Amniotic epithelial cell (primary cell): ENCODE data around the gene MINDY4.

ENCODE experiments used
- DNase-seq: peaks from one replicate; pipeline ENCODE4 v3.0.0-alpha.2; 2010; ENCODE audit warnings: low read depth

The MINDY4 gene

DNA sequence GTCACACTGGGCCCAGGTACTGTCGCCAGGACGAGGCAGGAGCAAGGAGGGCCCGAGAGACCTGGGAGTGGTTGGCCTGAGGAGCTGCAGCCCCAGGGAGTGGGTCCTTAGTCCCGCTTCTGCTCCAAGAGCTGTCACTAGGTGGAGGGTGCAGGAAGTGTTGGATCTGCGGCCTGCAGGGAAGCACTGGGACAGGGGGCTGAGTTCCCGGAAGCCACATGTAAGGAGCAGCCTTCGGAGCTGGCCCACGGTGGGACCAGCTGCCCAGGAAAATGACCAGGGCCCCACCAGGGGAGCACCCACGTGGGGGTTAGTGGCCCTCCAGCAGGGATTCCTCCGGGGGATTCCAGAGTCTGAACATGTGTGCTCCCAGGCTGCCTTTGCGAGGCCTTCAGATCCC is 131.2 kb downstream of the MINDY4 start:
- DNase-seq = no peak

DNA sequence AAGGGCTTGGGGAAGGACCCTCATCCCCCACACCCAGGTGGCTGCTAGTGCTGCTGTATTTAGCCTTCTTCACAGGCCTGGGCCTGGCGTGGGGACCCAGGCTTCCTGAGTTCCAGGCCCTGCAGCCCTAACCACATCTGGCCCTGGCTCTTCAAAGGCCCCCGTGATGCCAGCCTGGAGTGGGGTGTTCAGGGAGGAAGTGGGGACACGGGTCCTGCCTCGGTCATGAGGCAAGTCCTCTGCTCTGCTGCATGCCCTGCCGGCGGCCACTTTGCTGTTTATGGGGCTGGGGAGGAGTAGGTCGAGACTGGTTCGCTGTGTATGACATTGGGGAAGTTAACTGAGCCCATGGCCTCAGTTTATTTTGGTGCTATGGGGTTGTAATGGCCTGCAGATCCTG is 131.9 kb downstream of the MINDY4 start:
- no peak for DNase-seq

DNA sequence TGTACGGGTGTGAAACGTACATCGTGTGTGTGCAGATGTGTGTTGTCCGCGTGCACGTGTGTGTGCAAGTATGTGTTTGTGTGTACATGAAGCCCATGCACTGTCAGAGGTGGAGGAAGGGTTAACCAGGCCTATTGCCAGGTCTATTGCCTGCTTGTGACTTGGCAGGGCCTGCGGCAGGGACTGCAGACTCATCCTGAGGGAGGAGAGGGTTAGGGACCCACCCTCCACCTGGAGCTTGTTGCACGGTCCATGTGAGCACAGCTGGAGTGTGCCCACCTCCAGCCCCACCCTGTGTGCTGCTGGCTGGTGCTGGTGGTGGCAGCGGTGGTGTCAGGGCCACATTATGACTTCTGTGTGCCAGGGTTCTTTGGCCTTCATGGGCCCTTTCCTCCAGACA is 133.3 kb downstream of the MINDY4 start:
- DNase-seq = no peak

DNA sequence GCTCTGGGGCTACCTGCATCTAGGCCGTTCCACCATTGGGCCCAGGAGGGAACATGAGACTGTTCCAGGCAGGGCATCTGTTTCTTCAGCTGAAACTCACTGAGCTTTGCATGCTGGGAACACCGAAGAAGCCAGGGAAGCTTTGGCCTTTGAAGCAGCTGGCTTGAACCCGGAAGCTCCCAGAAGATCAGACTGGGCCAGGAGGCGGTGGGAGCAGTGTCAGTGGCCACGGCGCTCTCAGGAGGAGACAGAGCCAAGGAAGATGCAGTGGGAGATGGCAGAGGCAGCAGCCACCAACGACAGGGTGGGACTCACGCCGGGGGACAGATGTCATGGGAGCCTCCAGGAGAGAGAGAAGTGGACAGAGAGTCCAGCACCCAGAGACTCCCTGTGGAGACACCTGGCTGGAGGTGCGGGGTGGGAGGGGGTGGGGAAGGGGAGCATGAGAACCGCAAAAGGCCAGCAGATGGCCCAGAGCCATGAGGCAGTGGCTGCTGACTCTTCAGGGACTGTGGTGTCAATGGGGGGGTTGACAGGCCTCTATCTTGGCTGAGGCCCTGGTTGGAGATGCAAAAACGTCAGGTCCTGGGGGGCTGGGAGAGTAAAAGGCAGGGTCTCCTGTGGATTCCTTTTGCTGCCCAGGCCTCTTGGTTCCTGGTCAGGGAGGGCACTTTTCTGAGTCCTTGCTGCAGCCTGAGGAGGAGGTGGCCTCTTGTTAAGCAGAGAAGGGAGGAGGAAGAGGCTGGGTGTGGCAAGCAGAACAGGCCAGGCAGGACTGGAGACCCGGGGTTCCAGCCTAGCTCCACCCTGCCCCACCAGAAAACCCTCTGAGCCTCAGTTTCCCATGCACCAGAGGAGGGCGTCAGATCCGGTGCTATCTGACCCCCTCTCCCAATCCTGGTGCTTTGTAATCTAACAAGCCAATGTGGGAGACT is 134.1 kb downstream of the MINDY4 start:
- no peak for DNase-seq

DNA sequence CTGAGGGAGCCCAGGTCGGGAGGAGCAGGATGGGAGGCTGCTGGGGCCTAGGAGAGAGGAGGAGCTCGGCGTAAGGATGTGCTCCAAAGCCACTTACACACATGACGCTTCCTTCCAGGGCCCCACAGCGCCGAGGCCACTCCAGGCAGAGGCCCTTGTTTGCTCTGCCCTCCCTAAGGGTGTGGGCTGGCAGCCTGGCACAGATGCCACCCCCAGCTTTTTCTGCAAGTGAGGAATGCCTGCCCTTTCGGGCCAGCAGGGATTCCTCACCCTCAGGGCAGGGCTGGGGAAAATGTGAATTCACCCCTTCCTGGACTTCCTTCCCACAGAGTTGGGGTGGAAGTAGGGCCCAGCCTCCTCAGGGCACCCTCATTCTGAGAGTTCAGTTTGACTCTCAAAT is 134.8 kb downstream of the MINDY4 start:
- no peak for DNase-seq

DNA sequence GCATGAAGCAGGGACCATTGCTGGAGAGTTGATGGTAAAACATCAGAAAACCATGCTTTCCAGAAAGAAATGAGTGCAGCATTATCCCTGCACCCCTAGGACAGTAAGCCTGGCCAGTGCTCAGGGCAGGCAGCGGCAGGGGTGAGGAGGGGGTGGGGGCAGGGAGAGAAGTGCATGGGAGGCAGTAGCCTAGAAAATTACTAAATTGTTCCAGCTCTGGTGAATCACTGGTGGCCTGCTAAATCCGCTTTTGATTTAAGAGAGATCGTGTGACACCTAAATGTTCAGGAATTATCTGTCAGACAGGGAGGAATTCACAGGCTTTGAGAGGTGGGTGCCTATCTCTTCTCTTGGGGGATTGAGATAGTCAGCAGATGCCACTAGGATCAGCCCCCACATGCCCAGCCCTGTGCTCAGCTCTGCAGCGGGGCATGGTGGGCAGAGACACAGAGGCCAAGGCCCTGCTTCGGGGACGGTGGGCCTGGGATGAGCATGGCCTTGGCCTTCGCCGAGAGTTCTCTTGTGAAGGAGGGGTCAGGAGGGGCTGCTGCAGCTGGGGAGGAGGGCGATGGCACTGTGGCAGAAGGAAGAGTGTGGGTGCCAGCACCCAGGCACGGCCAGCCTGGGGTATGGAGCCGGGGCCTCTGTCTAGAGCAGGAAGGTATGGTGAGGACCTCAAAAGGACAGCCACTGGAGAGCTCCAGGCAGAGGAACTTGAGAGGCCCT is 135.5 kb downstream of the MINDY4 start:
- DNase-seq = peak; percentile 63

DNA sequence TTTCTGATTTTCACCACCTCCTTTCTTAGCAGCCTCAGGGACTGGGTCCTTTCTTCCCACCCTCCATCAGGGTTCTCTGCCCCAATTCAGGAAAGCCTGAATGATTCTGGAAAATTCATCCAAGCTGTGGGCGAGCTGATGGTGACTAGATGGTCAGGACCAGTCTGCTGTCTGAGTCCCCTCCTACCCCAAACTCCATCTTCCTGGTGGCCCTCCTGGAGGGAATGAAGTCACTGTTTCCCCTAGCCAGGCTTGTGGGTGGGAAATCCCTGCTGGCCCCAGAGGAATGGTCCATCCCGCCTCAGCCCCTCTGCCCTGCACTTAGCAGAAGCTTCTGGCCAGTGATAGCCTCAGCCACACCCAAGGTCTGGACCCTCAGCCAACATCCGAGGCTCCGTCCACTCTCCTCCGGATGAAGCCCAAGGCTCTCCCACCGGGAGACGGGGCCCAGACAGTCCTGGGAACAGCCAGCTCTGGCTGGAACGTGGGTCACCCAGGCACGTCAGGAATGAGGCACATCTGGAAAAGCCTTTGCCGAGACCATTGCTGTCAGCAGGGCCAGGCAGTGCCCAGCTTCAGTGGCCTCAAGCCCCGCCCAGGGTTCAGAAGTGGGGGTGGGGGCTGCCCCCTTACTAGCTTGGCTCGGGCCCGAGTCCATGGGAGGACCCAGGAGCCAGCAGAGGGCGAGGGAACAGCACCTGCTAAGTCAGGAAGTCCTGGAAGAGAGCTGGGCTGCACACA is 136.5 kb downstream of the MINDY4 start:
- no peak for DNase-seq

DNA sequence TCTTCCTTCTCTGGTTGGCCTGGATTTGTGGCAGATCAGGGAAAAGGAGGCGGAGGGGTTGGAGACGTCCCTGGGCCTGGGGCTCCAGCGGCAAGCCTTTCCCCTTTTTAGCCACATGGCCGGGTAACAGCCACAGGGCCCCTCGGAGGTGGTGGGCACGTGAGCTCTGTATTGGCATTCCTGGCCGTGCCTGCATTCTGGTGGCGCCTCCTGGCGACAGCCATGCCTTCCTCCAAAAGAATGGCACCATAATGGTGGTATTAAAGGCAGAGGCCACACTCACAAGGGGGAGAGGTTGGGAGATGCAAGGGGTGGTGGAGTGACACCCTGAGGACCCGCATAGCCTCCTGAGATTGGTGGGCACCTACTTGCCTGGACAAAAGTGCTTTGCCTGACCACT is 137.5 kb downstream of the MINDY4 start:
- DNase-seq = no peak

DNA sequence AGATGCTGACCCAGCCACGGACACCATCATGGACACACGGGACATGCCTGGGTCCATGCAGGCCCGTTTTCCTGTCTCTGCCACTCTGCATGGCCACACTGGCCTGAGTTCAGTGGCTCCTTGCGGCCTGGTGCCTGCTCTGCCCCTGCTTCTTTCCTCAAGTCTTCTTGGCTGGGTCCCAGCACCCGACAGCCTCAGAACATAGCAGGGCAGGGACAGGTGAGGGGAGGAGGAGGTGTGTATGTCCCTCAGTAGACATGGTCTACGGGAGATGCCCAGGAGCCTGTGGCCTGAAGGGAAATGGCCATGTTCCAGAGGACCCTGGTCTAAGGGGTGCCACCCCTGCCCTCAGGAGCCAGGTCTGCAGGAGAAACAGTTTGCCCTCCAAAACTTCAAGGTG is 138.2 kb downstream of the MINDY4 start:
- no peak for DNase-seq

DNA sequence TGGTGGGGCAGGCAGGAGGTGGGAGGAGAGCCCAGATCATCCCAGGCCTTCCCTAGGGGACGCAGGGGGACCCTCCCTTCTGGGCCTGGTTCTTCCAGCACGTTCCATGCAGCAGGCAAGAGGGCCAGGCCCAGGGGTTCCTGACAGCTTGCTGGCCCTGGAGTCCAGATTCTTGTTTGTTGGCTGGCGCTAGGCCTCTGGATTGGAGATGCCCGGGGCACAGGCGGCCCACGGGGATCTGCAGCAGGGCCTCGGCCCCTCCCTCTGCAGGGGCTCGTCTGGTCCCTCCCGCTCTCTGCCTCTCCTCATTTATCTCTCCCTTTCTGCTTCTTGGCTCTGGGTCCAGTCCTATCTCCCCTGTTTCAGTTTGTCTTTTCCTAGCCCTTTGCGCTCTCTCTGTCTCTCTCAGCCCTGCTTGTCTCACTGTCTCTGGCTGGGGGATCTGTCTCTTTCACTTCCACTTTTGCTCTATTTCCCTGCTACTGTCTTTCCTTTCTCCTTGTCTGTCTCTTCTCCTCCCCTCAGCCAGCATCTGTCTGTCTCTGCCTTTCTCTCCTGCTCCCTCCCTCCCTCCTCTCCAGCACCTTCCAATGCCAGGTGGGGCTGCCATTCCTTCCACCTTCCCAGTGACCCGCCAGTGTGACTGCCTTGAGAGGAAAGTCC is 139.3 kb downstream of the MINDY4 start:
- DNase-seq = no peak

DNA sequence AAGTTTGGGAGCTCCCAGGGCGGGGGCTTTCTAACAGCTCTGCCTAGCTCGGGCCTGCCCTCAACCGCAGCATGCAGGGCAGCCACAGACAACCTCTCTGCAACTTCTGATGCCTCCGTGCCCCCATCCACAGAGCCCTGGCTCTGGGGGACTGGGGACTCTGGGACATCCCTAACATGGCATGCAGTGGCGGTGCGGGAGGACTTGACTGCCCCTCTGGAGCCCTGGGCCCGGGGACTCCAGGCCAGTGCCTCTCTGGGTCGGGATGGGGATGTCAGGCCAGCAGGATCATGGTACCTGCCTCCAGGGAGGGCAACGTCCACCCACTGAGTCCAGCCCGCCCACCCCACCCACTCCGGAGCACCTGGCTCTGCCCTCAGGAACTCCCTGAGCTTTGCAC is 139.9 kb downstream of the MINDY4 start:
- DNase-seq = no peak

DNA sequence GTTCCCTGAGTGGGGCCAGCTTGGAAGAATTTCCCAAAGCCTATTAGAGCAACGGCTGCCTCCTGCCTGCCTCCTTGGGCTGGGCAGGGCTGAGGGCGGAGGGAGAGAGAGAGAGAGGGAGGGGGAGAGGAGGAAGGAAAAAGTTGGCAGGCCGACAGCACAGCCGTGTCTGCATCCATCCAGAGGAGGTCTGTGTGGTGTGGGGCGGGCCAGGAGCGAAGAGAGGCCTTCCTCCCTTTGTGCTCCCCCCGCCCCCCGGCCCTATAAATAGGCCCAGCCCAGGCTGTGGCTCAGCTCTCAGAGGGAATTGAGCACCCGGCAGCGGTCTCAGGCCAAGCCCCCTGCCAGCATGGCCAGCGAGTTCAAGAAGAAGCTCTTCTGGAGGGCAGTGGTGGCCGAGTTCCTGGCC is 140.3 kb downstream of the MINDY4 start, which contains the start of gene AQP1:
Gene AQP1, plus strand, starts transcription at position 293 of the 409 bp plus-strand sequence. Its CDS starts 57 bp downstream, at position 350.
- DNase-seq = peak; percentile 61

DNA sequence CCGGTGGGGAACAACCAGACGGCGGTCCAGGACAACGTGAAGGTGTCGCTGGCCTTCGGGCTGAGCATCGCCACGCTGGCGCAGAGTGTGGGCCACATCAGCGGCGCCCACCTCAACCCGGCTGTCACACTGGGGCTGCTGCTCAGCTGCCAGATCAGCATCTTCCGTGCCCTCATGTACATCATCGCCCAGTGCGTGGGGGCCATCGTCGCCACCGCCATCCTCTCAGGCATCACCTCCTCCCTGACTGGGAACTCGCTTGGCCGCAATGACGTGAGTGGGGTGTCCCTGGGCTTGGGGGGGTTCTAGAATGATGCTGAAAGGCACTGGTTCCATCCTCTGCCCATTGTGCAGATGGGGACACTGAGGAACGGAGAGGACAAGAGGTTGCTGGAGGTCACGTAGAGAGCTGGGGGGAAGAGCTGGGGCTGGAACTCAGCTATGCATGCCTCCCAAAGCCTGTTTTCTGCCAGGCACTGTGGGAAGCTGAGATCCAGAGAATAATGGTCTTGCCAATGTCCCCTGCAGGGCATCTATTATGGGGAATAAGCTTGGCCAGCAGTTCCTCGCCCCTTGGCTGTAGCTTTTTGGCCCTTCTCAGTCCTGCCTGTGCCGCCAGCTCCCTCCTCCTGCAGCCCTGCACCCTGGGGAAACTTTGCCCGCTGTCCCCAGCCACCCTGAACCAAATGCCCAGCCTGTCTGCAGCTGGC is 141.0 kb downstream of the MINDY4 start:
- no peak for DNase-seq

DNA sequence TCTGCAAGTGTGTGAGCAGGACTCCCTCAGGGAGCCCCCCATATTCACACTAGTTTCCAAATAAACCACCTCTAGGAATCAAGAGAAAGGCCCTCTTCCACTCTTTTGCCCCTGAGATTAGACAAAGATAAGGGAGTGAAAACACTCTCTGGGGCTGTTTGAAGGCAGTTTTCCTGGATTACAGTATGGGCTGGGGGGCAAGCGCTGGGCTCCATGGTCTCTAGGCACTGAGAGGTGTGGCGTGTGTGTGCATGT is 141.4 kb downstream of the MINDY4 start:
- no peak for DNase-seq

DNA sequence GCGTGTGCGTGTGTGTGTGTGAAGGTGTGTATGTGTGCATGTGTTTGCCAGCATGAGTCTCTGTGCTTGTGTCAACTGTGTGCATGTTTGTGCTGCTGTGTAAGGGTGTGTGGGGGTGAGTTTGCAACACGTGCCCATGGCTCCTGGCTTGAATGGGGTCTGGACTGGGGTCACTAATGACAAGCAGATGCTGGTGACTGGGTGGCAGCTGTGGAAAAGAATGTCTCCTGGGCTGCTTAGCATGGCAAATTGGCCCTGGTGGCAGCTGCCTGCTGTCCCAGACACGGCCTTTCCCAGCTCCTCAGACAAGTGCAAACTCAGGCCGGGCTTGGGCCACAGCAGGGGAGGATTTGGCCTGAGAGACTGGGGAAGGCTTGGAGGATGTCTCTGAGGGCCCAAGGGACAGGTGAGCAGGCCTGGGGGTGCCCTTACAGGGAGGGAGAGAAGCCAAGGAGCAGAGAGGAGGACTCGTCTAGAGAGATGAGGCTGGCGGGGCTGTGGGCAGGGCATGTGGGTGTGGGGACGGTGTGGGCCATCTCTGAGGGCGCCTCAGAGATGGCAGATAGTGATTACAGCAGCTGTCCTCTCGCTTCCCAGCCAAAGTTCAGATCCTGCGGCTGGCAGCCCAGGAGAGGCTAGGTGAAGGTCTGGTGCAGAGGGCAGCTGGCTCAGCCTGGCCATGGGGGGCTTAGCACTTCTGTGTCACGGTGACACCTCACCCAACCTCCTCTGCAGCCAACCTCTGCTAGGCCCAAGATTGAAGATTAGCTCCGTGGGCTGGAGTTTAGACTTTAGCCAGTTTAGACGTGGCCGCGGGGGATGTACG is 142.0 kb downstream of the MINDY4 start:
- DNase-seq = no peak

DNA sequence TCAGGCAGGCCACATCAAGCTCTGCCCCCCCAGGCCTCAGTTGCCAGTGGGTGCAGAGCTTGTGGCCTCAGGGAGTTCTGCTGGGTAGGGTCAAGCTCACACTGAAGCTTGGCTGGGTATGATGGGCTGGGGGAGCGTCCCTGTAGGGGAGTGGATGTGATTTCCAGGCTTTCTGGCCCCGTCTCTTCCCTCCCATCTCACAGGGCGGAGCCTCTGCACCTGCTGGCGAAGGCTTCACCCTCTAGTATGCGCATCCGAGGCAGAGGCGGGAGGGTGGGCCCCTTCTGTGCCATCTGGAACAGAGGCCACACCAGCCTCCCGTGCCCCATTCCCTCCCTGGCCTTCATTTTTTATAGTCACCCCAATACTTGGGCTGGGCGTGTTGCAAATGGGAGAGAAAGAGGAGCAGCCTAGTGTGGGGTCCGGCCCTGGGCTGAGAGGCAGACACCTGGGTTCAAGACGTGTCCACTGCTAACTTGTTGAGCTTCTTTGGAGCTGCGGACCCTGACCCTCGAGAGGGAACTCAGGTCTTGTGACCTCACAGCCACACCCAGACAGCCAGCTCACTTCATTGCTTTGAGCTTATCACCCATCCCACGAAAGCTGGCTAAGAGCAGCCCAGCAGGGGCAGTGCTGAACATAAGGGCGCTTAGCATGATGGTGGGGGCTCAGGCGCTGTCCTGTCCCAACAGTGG is 142.8 kb downstream of the MINDY4 start:
- no peak for DNase-seq

DNA sequence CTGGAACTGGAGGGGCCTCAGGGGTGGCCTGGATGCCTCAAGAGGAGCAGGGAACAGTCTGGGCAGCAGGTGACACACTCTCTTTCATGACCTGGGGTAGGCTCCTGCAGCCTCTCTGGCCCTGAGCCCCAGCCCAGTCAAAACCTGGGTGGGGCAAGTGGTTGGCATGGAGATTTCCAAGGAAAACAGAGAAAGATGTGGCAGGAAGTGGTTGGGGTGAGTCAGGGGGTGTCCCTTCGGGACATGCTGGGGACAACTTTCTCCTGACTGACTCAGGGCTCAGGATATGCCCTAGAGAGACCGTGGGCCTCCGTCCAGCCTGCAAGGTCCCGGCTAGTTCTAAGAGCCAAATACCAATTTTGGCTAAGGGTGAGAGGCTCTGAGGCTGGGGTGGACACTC is 143.4 kb downstream of the MINDY4 start:
- no peak for DNase-seq

DNA sequence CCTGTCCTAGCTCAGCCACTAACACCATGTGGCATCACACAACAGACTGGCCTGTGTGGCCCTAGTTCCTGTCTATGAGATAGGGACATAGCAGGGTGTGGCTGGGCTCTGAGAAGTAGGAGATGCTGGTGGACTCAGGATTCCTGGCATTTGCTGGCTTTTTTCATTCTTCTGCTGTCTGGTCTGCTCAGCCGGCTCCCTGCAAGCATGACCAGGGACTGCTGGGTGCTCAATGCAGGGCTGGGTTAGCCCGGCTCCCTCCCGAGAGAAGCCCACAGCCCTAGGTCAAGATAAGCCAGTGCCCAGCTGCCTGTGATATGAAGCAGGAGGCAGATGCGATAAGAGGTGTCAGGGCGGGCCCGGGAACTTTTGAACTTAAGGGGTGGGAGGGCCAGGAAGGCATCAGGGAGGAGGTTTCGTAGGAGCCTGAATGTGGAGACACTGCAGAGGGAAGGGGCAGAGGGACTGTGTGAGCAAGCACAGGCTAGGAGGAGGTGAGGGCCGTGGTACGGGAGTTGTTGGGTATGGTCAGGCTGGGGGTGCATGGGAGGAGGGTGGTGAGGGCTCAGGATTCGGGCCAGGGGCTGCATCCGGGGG is 143.9 kb downstream of the MINDY4 start:
- DNase-seq = no peak

DNA sequence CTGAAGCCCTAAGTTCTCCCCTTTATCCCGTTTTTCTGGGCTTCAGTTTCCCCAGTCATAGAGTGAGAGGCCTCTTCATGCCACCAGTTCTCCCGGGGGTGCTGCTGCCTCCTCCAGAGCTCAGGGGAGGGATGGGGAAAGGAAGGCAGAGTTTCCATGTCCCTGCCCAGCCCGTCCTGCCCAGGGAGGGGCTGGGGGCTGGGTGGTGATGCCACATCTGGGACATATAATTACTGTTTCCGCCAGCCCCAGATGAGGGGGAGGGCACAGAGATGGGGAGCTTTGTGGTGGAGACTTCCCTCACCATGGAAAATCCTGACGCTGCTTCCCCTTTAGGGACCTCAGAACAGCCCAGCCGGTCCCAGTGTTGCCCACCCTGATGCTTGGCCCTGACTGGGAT is 144.5 kb downstream of the MINDY4 start:
- DNase-seq = no peak

DNA sequence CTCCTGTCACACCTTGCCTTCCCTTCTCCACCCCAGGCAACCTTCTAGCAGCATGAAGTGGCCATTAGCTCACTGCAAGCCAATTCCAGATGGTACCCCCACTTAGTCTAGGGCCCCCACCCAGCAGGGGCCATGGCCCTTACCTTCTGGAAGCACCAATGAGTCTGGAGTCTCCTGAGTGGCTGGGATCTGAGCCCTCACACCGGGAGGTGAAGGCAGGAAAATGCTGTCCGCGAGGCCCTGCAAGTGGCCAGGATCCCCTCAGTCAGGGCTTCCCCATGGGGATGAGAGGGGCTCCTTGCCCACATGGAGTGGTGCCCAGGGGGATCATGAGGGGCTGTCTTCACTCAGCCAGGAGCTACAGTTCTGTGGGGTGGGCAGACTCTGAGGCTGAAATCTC is 145.0 kb downstream of the MINDY4 start:
- no peak for DNase-seq
